HG02938 (cell line): ENCODE results near the gene YBX1.
"Not testable (repeated sequence)": the region's sequence is repeated elsewhere in the genome, so short reads cannot be mapped to it uniquely, and the experiment has no call there.

ENCODE experiments used
- ATAC-seq: cut with Tn5 transposase; IDR thresholded peaks from one replicate; pipeline ENCODE4 v1.9.1; 2021; ENCODE audit warnings: mild to moderate bottlenecking, moderate library complexity; ENCODE audit not compliant: unreplicated experiment

Gene YBX1

GRCh38 chr1:42746436-42747105 lies 64.4 kb downstream of the YBX1 start:
- no peak for ATAC-seq

GRCh38 chr1:42747125-42747524 lies 64.9 kb downstream of the YBX1 start:
- no peak for ATAC-seq

- ATAC-seq = no peak
Measured at GRCh38 chr1:42748021-42748420, 65.8 kb downstream of the YBX1 start.

GRCh38 chr1:42748461-42749410 lies 66.5 kb downstream of the YBX1 start:
- ATAC-seq = no peak

GRCh38 chr1:42750041-42750440 lies 67.8 kb downstream of the YBX1 start:
- ATAC-seq = no peak

GRCh38 chr1:42751511-42752070 lies 69.4 kb downstream of the YBX1 start:
- not testable (repeated sequence) for ATAC-seq

GRCh38 chr1:42752284-42752683 lies 70.1 kb downstream of the YBX1 start:
- no peak for ATAC-seq

- no peak for ATAC-seq
Measured at GRCh38 chr1:42753070-42753469, 70.9 kb downstream of the YBX1 start.
